ENCODE data around the gene DOCK3. TPM values are rescaled to one million over a fixed set of nuclear protein-coding genes. Genes with fewer than 3 reads are reported as not detected.
"Not testable (repeated sequence)": the region's sequence is repeated elsewhere in the genome, so short reads cannot be mapped to it uniquely, and the experiment has no call there.

The DOCK3 gene
- total RNA-seq, 3 donors from 2014 or later, result 0.17 to 6.1 (median 0.20) TPM

GRCh38 chr3:50890688-50891344 is 216.1 kb downstream of the DOCK3 start:
- DNase-seq (no peak), ATAC-seq (no peak)
- Histone ChIP-seq H3K9me3 (no peaks in the 10 kb centered on the region), H3K4me3 (no peak overlapping the region), H3K36me3 (ENCODE audit: low read depth) (no peaks in the 10 kb centered on the region), H3K4me1 (ENCODE audit: low read depth) (no peaks in the 10 kb centered on the region)
- no peak for TF ChIP-seq CTCF (IDR thresholded peaks at IDR 0.05)
- intact Hi-C loops (cut with DNase I, micrococcal nuclease), result no loop called here

DNA sequence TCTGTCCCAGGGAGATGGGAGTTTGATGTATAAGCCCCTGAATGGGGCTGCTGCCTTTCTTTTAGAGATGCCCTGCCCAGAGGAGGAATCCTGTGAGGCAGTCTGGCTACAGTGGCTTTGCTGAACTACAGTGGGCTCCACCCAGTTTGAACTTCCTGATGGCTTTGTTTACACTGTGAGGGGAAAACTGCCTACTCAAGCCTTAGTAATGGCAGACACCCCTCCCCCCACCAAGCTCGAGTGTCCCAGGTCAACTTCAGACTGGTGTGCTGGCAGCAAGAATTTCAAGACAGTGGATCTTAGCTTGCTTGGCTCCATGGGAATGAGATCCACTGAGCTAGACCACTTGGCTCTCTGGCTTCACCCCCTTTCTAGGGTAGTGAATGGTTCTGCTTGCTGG is 226.4 kb downstream of the DOCK3 start:
- intact Hi-C loops (cut with DNase I, micrococcal nuclease); H3K4me1 ChIP-seq (ENCODE audit: low read depth); H3K4me3 ChIP-seq; H3K36me3 ChIP-seq (ENCODE audit: low read depth); ATAC-seq; H3K9me3 ChIP-seq: not testable (repeated sequence)
- DNase-seq, result peak in 1 of 3 donors; percentile 22

DNA sequence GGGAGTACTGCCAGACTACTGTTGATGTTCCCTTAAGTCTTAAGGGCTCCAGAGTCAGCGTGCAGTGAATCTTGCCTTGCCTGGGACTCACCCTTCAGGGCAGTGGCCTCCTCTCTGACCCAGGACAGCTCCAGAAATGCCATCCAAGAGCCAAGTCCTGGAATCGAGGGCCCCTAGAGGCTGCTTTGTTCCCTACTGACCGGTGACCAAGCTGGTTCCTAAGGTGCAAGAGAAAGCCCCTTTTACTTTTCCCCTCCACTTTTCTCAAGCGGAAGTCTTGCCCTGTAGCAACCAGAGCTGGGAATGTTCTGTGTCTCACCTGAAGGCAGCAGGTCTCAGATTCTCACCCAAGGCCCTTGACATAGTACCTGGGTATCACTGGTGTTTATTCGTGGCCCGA is 238.0 kb downstream of the DOCK3 start:
- ATAC-seq, result no peak
- Histone ChIP-seq H3K4me3 (no peak overlapping the region), H3K36me3 (ENCODE audit: low read depth) (no peaks in the 10 kb centered on the region), H3K9me3 (no peaks in the 10 kb centered on the region), H3K4me1 (ENCODE audit: low read depth) (no peaks in the 10 kb centered on the region)
- intact Hi-C loops (cut with DNase I, micrococcal nuclease), result no loop called here
- no peak for DNase-seq
- TF ChIP-seq CTCF (IDR thresholded peaks at IDR 0.05), result no peak

GRCh38 chr3:50913260-50913659 is 238.5 kb downstream of the DOCK3 start:
- intact Hi-C loops (cut with DNase I, micrococcal nuclease), result no loop called here
- Histone ChIP-seq H3K9me3 (no peaks in the 10 kb centered on the region), H3K36me3 (ENCODE audit: low read depth) (no peaks in the 10 kb centered on the region), H3K4me3 (no peak overlapping the region), H3K4me1 (ENCODE audit: low read depth) (no peaks in the 10 kb centered on the region)
- no peak for DNase-seq
- ATAC-seq, result no peak
- TF ChIP-seq CTCF (IDR thresholded peaks at IDR 0.05), result no peak

DNA sequence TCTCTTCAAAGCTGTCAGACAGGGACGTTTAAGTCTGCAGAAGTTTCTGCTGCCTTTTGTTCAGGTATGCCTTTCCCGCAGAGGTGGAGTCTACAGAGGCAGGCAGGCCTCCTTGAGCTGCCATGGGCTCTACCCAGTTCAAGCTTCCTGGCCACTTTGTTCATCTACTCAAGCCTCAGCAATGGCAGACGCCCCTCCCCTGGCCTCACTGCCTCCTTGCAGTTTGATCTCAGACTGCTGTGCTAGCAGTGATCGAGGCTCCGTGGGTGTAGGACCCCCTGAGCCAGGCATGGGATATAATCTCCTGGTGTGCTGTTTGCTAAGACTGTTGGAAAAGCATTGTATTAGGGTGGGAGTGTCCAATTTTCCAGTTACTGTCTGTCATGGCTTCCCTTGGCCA is 247.3 kb downstream of the DOCK3 start:
- H3K36me3 ChIP-seq (ENCODE audit: low read depth); intact Hi-C loops (cut with DNase I, micrococcal nuclease); H3K4me1 ChIP-seq (ENCODE audit: low read depth); ATAC-seq; DNase-seq; H3K9me3 ChIP-seq; H3K4me3 ChIP-seq: not testable (repeated sequence)

- Histone ChIP-seq H3K4me1 (ENCODE audit: low read depth) (no peaks in the 10 kb centered on the region), H3K4me3 (no peak overlapping the region), H3K9me3 (no peaks in the 10 kb centered on the region), H3K36me3 (ENCODE audit: low read depth) (no peaks in the 10 kb centered on the region)
- DNase-seq (no peak), ATAC-seq (no peak)
- TF ChIP-seq CTCF (IDR thresholded peaks at IDR 0.05), result no peak
- intact Hi-C loops (cut with DNase I, micrococcal nuclease), result no loop called here
These were observed 249.2 kb downstream of the DOCK3 start for GRCh38 chr3:50923955-50924354.

GRCh38 chr3:50924638-50925037 is 249.9 kb downstream of the DOCK3 start:
- intact Hi-C loops (cut with DNase I, micrococcal nuclease), result no loop called here
- Histone ChIP-seq H3K4me3 (no peak overlapping the region), H3K9me3 (no peaks in the 10 kb centered on the region), H3K4me1 (ENCODE audit: low read depth) (no peaks in the 10 kb centered on the region), H3K36me3 (ENCODE audit: low read depth) (no peaks in the 10 kb centered on the region)
- ATAC-seq (no peak), DNase-seq (no peak)
- no peak for TF ChIP-seq CTCF (IDR thresholded peaks at IDR 0.05)

Measured in mucosa of descending colon (tissue), 3 donors.